WERI-Rb-1 (cell line): ENCODE measurements around the gene RAP2A.

Experiments used
- DNase-seq: peaks from one replicate; pipeline ENCODE4 v3.0.0-alpha.2; 2020
- H3K27ac ChIP-seq: fragments of 250-450 bp; sonication (Bioruptor Pico); 2 replicates; pipeline ENCODE4 v1.5.1; 2020; ENCODE audit warnings: mild to moderate bottlenecking, moderate library complexity
- H3K27me3 ChIP-seq: fragments of 250-450 bp; sonication (Bioruptor Pico); 2 replicates; pipeline ENCODE4 v1.5.1; 2021; ENCODE audit warnings: mild to moderate bottlenecking, low read depth, moderate library complexity; ENCODE audit not compliant: insufficient read depth, severe bottlenecking
- H3K36me3 ChIP-seq: fragments of 250-450 bp; sonication (Bioruptor Pico); 2 replicates; pipeline ENCODE4 v1.5.1; 2020; ENCODE audit warnings: mild to moderate bottlenecking, moderate library complexity
- H3K4me3 ChIP-seq: 2 replicates; pipeline ENCODE4 v1.5.1; 2011; ENCODE audit warnings: low read depth, mild to moderate bottlenecking, control low read depth, low read length
- H3K9me3 ChIP-seq: fragments of 250-450 bp; sonication (Bioruptor Pico); 2 replicates; pipeline ENCODE4 v1.5.1; 2021; ENCODE audit warnings: mild to moderate bottlenecking, moderate library complexity; ENCODE audit not compliant: severe bottlenecking
- CTCF ChIP-seq: IDR thresholded peaks from 2 replicates; pipeline ENCODE4 v1.5.1; 2011; ENCODE audit warnings: low read depth, mild to moderate bottlenecking, control low read depth, inconsistent platforms, low read length

The RAP2A gene

GRCh38 chr13:97422118-97423054 is 11.6 kb upstream of the RAP2A start:
- peak; percentile 30 for DNase-seq
- TF ChIP-seq CTCF = no peak
- Histone ChIP-seq H3K4me3 (no peak overlapping the region), H3K27me3 (no peaks in the 10 kb centered on the region), H3K9me3 (no peaks in the 10 kb centered on the region), H3K27ac (no peak overlapping the region), H3K36me3 (no peaks in the 10 kb centered on the region)

- no peak overlapping the region for H3K27ac ChIP-seq
- no peak for TF ChIP-seq CTCF
- no peaks in the 10 kb centered on the region for H3K27me3 ChIP-seq
Observed at GRCh38 chr13:97423300-97424045, 10.5 kb upstream of the RAP2A start.

GRCh38 chr13:97425590-97425989 is 8.4 kb upstream of the RAP2A start:
- no peak overlapping the region for H3K4me3 ChIP-seq
- no peak for DNase-seq
- no peaks in the 10 kb centered on the region for H3K9me3 ChIP-seq
- H3K27me3 ChIP-seq = no peaks in the 10 kb centered on the region
- no peak for TF ChIP-seq CTCF
- no peak overlapping the region for H3K27ac ChIP-seq
- no peaks in the 10 kb centered on the region for H3K36me3 ChIP-seq

More at GRCh38 chr13:97423300-97424045, 10.5 kb upstream of the RAP2A start:
- Histone ChIP-seq H3K9me3 (no peaks in the 10 kb centered on the region), H3K4me3 (no peak overlapping the region), H3K36me3 (no peaks in the 10 kb centered on the region)
- no peak for DNase-seq

GRCh38 chr13:97426695-97427094 is 7.3 kb upstream of the RAP2A start:
- Histone ChIP-seq H3K9me3 (no peaks in the 10 kb centered on the region), H3K36me3 (no peaks in the 10 kb centered on the region), H3K27me3 (no peaks in the 10 kb centered on the region), H3K4me3 (no peak overlapping the region), H3K27ac (no peak overlapping the region)
- TF ChIP-seq CTCF = no peak
- no peak for DNase-seq

GRCh38 chr13:97429681-97430081 is 4.3 kb upstream of the RAP2A start:
- no peaks in the 10 kb centered on the region for H3K27me3 ChIP-seq
- no peak for TF ChIP-seq CTCF
- peaks cover 3% of the 10 kb centered on the region; the same call in 1 of the 2 replicates for H3K36me3 ChIP-seq
- H3K27ac ChIP-seq = no peak overlapping the region
- no peak for DNase-seq
- no peaks in the 10 kb centered on the region for H3K9me3 ChIP-seq
- H3K4me3 ChIP-seq = no peak overlapping the region
